GM19397 (cell line): Measurements from ENCODE around the gene GALNTL6.
"Not testable (repeated sequence)": the region's sequence is repeated elsewhere in the genome, so short reads cannot be mapped to it uniquely, and the experiment has no call there.

ENCODE experiments used
- ATAC-seq: cut with Tn5 transposase; IDR thresholded peaks from one replicate; pipeline ENCODE4 v1.9.1; 2021; ENCODE audit warnings: mild to moderate bottlenecking, moderate library complexity; ENCODE audit not compliant: unreplicated experiment

Gene GALNTL6

GRCh38 chr4:172997217-172997609, 1184.0 kb downstream of the GALNTL6 start:
- no peak for ATAC-seq

- ATAC-seq, result no peak
Measured at GRCh38 chr4:172997856-172998255, 1184.7 kb downstream of the GALNTL6 start.

GRCh38 chr4:172998527-172999469, 1185.6 kb downstream of the GALNTL6 start:
- ATAC-seq, result no peak

GRCh38 chr4:173001571-173001970, 1188.4 kb downstream of the GALNTL6 start:
- ATAC-seq, result no peak

GRCh38 chr4:173002830-173003561, 1189.8 kb downstream of the GALNTL6 start:
- ATAC-seq, result no peak

- ATAC-seq, result no peak
Measured at GRCh38 chr4:173005912-173006633, 1192.9 kb downstream of the GALNTL6 start.

GRCh38 chr4:173008436-173008835, 1195.2 kb downstream of the GALNTL6 start:
- no peak for ATAC-seq

- ATAC-seq, result no peak
Measured at GRCh38 chr4:173009129-173009823, 1196.1 kb downstream of the GALNTL6 start.

- no peak for ATAC-seq
Measured at GRCh38 chr4:173012608-173013007, 1199.4 kb downstream of the GALNTL6 start.

- no peak for ATAC-seq
Measured at GRCh38 chr4:173013232-173013930, 1200.2 kb downstream of the GALNTL6 start.

- ATAC-seq, result no peak
Measured at GRCh38 chr4:173014113-173014558, 1200.9 kb downstream of the GALNTL6 start.

GRCh38 chr4:173014836-173015235, 1201.6 kb downstream of the GALNTL6 start:
- no peak for ATAC-seq

GRCh38 chr4:173017802-173018201, 1204.6 kb downstream of the GALNTL6 start:
- ATAC-seq, result no peak

GRCh38 chr4:173018446-173018845, 1205.2 kb downstream of the GALNTL6 start:
- ATAC-seq, result no peak

- no peak for ATAC-seq
Measured at GRCh38 chr4:173019664-173020063, 1206.5 kb downstream of the GALNTL6 start.

GRCh38 chr4:173021746-173022573, 1208.8 kb downstream of the GALNTL6 start:
- ATAC-seq, result not testable (repeated sequence)

- ATAC-seq, result no peak
Measured at GRCh38 chr4:173024203-173024602, 1211.0 kb downstream of the GALNTL6 start.

- ATAC-seq, result peak; percentile 69
Measured at GRCh38 chr4:173025131-173025530, 1211.9 kb downstream of the GALNTL6 start.

GRCh38 chr4:173037242-173037641, 1224.0 kb downstream of the GALNTL6 start:
- ATAC-seq, result no peak
